GM12865 (cell line): ENCODE measurements around the gene HNRNPAB.

Experiments
- DNase-seq: peaks from one replicate; pipeline ENCODE4 v3.0.0; 2010; ENCODE audit warnings: low read depth
- H3K4me3 ChIP-seq: 2 replicates; pipeline ENCODE4 v1.5.1; 2011; ENCODE audit warnings: mild to moderate bottlenecking, low read depth, low read length, control low read depth
- TF ChIP-seq, protein P1 (sequence below): IDR thresholded peaks from 2 replicates; pipeline ENCODE4 v1.5.1; 2011; ENCODE audit warnings: low read length, control low read depth, low read depth, inconsistent platforms; ENCODE audit not compliant: insufficient read depth; ENCODE audit errors: missing control alignments

The HNRNPAB gene

DNA sequence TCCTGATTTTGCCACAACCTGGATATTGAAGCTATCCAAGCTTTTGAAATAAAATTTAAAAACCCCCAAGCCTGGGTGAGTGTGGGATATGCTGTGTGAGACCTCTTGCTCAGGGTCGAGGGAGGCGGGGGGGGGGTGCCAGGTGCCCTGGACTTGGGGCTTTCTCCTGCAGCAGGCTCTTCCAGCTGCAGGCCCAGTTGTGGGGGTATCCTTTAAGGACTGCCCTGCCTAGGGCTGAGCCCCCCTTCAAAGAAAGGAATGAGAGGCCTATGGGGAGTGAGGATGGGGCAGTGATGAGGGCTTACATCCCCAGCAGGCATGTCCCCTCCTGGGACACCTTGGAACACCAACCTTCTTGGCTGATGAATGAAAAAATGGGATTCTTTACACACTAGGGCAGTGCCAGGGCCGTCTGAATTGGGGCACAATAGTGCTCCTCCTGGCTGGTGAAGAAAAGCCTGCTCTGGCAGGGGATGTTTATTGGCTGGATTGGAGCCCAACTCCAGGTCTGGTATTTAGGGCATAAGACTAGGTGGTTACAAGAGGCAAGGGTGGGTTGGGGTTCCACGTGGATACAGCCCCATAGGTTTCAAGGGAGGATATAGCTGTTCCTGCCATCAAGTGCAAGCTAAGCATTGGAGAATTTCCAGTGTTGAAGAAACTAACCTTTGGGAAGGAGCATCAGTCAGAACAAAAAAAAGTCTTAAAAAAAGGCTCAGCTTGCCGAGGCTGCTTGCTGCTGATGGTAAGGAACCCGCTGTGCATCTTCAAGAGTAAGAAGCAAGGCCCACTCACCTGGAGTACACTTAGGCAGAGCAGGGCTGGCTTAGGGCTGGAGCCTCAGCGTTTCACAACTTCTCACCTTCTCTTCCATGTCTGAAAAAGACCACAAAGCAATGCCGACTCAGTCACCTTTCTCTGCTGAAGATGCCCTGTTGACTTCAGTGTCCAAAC, 7.0 kb downstream of the HNRNPAB start:
- no peak for DNase-seq
- TF ChIP-seq, protein P1, sequence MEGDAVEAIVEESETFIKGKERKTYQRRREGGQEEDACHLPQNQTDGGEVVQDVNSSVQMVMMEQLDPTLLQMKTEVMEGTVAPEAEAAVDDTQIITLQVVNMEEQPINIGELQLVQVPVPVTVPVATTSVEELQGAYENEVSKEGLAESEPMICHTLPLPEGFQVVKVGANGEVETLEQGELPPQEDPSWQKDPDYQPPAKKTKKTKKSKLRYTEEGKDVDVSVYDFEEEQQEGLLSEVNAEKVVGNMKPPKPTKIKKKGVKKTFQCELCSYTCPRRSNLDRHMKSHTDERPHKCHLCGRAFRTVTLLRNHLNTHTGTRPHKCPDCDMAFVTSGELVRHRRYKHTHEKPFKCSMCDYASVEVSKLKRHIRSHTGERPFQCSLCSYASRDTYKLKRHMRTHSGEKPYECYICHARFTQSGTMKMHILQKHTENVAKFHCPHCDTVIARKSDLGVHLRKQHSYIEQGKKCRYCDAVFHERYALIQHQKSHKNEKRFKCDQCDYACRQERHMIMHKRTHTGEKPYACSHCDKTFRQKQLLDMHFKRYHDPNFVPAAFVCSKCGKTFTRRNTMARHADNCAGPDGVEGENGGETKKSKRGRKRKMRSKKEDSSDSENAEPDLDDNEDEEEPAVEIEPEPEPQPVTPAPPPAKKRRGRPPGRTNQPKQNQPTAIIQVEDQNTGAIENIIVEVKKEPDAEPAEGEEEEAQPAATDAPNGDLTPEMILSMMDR = no peak
- no peak overlapping the region for H3K4me3 ChIP-seq

DNA sequence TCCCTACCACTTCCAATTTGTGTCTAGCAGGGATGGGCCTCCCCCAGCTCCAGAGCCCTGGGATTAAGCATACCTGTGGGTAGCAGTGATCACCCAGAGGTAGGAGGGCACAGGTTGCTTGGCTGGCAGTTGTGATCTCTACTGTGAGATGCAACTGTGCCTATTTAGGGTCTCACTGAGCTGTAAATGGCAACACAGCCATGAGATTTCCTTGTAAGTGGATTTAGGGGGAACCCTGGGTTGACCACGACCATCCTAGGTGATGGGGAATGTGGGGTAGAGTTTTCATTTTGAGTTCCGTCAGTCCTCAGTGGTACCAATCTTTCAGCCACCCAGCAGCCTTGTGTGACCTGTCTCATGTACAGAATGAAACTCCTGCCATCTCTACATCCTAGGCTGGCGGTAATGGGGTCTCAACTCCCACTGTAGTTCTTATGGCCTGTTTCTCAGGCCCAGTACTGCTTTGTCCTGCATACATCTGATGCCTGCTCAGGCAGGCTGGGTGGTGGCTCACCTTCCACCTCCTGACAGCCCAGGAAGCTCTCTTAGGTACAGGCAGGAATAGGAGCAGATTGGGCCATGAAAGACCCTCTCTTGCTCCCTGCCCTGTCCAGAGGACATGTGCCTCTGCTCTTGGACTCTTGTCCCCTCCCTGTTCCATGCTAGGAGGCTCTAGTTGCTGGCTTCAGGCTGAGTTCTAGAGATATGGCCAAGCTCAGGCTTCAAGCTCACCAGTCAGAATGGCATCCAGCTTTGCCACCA, 8.1 kb downstream of the HNRNPAB start:
- no peak overlapping the region for H3K4me3 ChIP-seq
- DNase-seq = no peak
- TF ChIP-seq, protein P1 = no peak

DNA sequence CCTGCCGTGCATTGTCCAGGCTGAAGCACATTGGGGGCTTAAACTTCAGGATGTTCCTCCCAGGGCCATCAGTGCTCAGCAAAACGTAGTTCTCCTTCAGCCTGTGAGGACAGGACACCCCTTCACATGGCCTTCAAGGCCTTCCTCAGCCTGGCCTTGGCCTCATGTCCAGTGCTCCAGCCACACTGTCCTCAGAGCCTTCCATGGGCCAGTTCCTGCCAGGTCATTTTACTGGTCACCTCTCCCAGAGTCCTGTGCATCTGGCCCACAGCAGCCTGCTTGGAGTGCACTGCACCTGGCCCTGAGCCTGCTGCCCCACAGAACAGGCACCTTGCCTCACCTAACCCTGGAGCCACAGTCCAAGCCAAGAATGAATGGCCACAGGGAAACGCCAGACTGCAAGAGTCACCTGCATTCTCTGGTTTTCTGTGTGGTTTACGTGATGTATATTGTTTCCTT, 8.7 kb downstream of the HNRNPAB start:
- H3K4me3 ChIP-seq = no peak overlapping the region
- DNase-seq = no peak
- TF ChIP-seq, protein P1 = no peak

DNA sequence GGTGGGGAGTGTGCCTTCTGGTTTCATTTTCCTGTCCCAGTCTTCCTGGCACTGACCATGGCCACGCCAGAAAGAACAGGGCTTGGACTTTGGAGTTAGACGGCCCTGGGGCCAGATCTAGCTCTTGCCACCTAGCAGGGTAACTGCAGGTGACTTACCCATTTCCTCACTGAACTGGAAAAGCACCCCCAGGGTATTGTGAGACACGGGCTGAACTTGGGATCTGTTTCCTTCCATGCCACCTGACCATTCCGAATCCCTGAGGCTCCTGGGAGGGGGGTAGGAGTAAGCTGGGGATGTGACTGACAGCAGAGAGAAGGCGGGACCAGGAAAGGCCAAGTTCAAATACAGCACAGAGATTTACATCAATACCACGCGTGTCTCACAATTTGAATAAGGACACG, 9.4 kb downstream of the HNRNPAB start:
- TF ChIP-seq, protein P1 = no peak
- H3K4me3 ChIP-seq = no peak overlapping the region
- DNase-seq = no peak

DNA sequence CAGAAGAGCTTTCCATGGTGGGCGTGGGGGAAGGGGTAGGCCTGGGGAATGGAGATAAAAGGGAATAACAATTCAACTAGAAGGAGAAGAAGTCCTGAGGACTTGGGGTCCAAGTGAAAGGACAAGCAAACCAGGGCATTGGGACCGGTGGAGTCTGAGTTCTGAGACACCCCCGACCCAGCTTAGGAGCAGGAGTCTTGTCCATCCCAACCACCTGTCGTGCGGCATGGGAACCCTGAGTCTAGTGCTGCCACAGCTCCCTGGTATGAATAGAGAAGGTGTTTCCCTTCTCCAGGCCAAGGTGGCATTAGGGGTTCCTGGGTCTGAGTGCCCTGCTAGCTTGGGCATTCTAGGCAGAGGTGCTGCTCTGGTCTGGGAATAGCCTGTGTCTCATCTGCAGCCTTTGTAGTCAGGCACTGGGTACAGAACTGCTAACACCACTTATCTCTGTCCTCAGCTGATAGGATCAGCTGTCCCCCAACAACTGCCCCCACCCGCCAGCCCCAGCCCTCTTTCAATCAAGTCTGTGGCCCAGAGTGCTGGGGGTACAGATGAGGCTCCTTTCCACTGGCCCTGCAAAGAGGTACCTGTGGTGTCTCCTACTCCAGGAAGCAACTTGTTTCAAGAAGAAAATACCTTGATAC, 9.9 kb downstream of the HNRNPAB start:
- H3K4me3 ChIP-seq = no peak overlapping the region
- no peak for DNase-seq
- TF ChIP-seq, protein P1 = no peak

DNA sequence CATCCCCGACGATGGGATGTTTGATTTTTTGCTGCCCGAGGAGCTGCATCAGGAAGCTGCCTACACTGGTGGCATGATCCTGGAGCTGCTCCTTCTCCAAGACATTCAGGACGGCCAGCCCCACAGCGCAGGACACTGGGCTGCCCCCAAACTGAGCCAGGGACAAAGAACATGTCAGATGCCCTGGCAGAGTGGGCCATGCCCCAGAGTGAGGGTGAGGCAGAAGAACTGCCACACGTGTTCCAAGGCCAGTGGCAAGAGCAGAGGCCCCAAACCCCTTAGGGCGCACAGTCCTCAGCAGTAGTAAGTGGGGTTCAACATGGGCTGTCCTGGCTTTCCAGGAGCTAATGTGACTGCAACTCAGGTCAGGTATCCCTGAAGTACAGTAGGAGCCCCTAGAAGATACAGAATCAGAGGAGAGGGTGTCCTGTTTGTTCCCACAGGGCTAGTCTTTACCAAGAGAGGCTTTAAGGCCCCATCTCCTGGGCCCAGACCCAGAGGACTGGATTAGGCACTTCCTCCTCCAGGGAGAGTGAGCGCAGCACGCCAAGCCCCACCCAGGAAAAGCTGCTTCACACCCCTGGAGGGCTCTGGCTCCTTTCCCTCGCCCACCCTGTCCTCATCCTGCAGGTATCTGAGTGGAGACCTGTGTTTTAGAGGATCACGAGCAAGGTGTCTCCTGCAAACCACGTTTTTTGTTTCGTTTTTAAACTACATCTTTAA, 11.1 kb downstream of the HNRNPAB start:
- TF ChIP-seq, protein P1 = no peak
- no peak for DNase-seq
- no peak overlapping the region for H3K4me3 ChIP-seq
